HepG2 (cell line): ENCODE data around the gene GRAMD1A. TPM values are rescaled to one million over a fixed set of nuclear protein-coding genes. Genes with fewer than 3 reads are reported as not detected.

Source experiments
- AGO1 ChIP-seq: fragments of 200-400 bp; formaldehyde crosslinking; IDR thresholded peaks from 2 replicates; pipeline ENCODE4 v1.6.1; 2017; ENCODE audit warnings: mild to moderate bottlenecking, low read depth, low read length, moderate library complexity; ENCODE audit not compliant: poor library complexity, severe bottlenecking
- CBX5 ChIP-seq: sonication (generic); formaldehyde crosslinking; IDR thresholded peaks from 2 replicates; pipeline ENCODE4 v1.4.0; 2020; ENCODE audit warnings: missing genetic modification reagents, borderline replicate concordance
- DR1 ChIP-seq: sonication (generic); formaldehyde crosslinking; IDR thresholded peaks from 2 replicates; pipeline ENCODE4 v1.8.0; 2021; ENCODE audit warnings: mild to moderate bottlenecking, missing genetic modification reagents, inconsistent platforms
- EHMT2 ChIP-seq: fragments of 200-600 bp; sonication (generic); IDR thresholded peaks from 2 replicates; pipeline ENCODE4 v1.7.0; 2017; ENCODE audit warnings: antibody characterized with exemption, low read depth, low read length, borderline replicate concordance
- FOXK1 ChIP-seq: sonication (generic); formaldehyde crosslinking; IDR thresholded peaks from 2 replicates; pipeline ENCODE4 v1.4.0; 2020; ENCODE audit warnings: low read depth, missing genetic modification reagents, borderline replicate concordance
- GPN1 ChIP-seq: sonication (generic); formaldehyde crosslinking; IDR thresholded peaks from 2 replicates; pipeline ENCODE4 v1.5.1; 2020; ENCODE audit warnings: missing genetic modification reagents, borderline replicate concordance
- IKZF1 ChIP-seq: fragments of 450-650 bp; IDR thresholded peaks from 2 replicates; pipeline ENCODE4 v1.7.1; 2016
- KLF12 ChIP-seq: sonication (generic); formaldehyde crosslinking; IDR thresholded peaks from 2 replicates; pipeline ENCODE4 v1.4.0; 2020; ENCODE audit warnings: missing genetic modification reagents, borderline replicate concordance
- MEF2D ChIP-seq: sonication (generic); formaldehyde crosslinking; IDR thresholded peaks from 2 replicates; pipeline ENCODE4 v1.5.1; 2020; ENCODE audit warnings: mild to moderate bottlenecking, missing genetic modification reagents
- MIER2 ChIP-seq: IDR thresholded peaks from 2 replicates; pipeline ENCODE4 v1.6.1; 2016; ENCODE audit warnings: missing biosample characterization, missing genetic modification reagents
- NCOA2 ChIP-seq: sonication (generic); formaldehyde crosslinking; IDR thresholded peaks from 2 replicates; pipeline ENCODE4 v1.8.0; 2022; ENCODE audit warnings: inconsistent platforms
- NFYC ChIP-seq: IDR thresholded peaks from 2 replicates; pipeline ENCODE4 v1.6.1; 2016; ENCODE audit warnings: missing genetic modification reagents, missing compliant biosample characterization
- ZNF121 ChIP-seq: sonication (generic); formaldehyde crosslinking; IDR thresholded peaks from 2 replicates; pipeline ENCODE4 v1.5.0; 2020; ENCODE audit warnings: mild to moderate bottlenecking, missing genetic modification reagents
- ZNF138 ChIP-seq: sonication (generic); formaldehyde crosslinking; IDR thresholded peaks from 2 replicates; pipeline ENCODE4 v1.5.0; 2020; ENCODE audit warnings: mild to moderate bottlenecking, low read depth, missing genetic modification reagents
- ZNF180 ChIP-seq: sonication (generic); formaldehyde crosslinking; IDR thresholded peaks from 2 replicates; pipeline ENCODE4 v1.4.0; 2020; ENCODE audit warnings: low read depth, missing genetic modification reagents, borderline replicate concordance
- ZNF264 ChIP-seq: sonication (generic); formaldehyde crosslinking; IDR thresholded peaks from 2 replicates; pipeline ENCODE4 v1.4.0; 2020; ENCODE audit warnings: missing genetic modification reagents
- ZNF430 ChIP-seq: sonication (generic); formaldehyde crosslinking; IDR thresholded peaks from 2 replicates; pipeline ENCODE4 v1.9.0; 2021; ENCODE audit warnings: mild to moderate bottlenecking, missing genetic modification reagents
- ZNF629 ChIP-seq: sonication (generic); formaldehyde crosslinking; conservative IDR thresholded peaks from 2 replicates; pipeline ENCODE4 v1.5.0; 2020; ENCODE audit warnings: missing genetic modification reagents
- ZNF850 ChIP-seq: sonication (generic); formaldehyde crosslinking; conservative IDR thresholded peaks from 2 replicates; pipeline ENCODE4 v1.9.0; 2021; ENCODE audit warnings: mild to moderate bottlenecking, missing genetic modification reagents
- polyA plus RNA-seq, 8 experiments: library from polyadenylated mRNA; depleted of rRNA in 3 of 8; stranded (reverse) in 7 of 8; unstranded in 1 of 8; fragments of >200 nt; fragmentation: Illumina TruSeq in 4 of 8; extraction: Trizol in 4 of 8; gene quantifications; 2 replicates each; pipeline versions ENCODE4 v1.2.1 to v1.2.3, GENCODE V29; 2011 to 2016; ENCODE audit warnings: low read depth in 4 of 8, missing spikeins in 1 of 8, mixed read lengths in 1 of 8; ENCODE audit not compliant: insufficient read depth in 1 of 8
- total RNA-seq, 5 experiments: library from RNA; depleted of rRNA; stranded (reverse); fragments of >200 nt; fragmentation: Illumina TruSeq; extraction: Trizol; gene quantifications; 2 replicates each; pipeline ENCODE4 v1.2.3, GENCODE V29; 2016; ENCODE audit warnings: low read depth in 1 of 5
- TF ChIP-seq, protein P1 (sequence below): sonication (generic); formaldehyde crosslinking; IDR thresholded peaks from 2 replicates; pipeline ENCODE4 v1.4.0; 2020; ENCODE audit warnings: missing genetic modification reagents; ENCODE audit errors: not compliant biosample characterization
- TF ChIP-seq, protein P2 (sequence below): sonication (generic); formaldehyde crosslinking; IDR thresholded peaks from 2 replicates; pipeline ENCODE4 v1.4.0; 2020; ENCODE audit warnings: missing genetic modification reagents
- TF ChIP-seq, protein P3 (sequence below): sonication (generic); formaldehyde crosslinking; IDR thresholded peaks from 2 replicates; pipeline ENCODE4 v1.5.0; 2020; ENCODE audit warnings: mild to moderate bottlenecking, missing genetic modification reagents
- TF ChIP-seq, protein P4 (sequence below): sonication (generic); formaldehyde crosslinking; IDR thresholded peaks from 2 replicates; pipeline ENCODE4 v1.5.0; 2020; ENCODE audit warnings: mild to moderate bottlenecking, missing genetic modification reagents

GRAMD1A gene
- total and polyA plus RNA-seq, 2 of the 13 experiments (the other 11 are each of a cell fraction or from before 2014, with no cell fraction given) = 14.7 to 181 TPM

DNA sequence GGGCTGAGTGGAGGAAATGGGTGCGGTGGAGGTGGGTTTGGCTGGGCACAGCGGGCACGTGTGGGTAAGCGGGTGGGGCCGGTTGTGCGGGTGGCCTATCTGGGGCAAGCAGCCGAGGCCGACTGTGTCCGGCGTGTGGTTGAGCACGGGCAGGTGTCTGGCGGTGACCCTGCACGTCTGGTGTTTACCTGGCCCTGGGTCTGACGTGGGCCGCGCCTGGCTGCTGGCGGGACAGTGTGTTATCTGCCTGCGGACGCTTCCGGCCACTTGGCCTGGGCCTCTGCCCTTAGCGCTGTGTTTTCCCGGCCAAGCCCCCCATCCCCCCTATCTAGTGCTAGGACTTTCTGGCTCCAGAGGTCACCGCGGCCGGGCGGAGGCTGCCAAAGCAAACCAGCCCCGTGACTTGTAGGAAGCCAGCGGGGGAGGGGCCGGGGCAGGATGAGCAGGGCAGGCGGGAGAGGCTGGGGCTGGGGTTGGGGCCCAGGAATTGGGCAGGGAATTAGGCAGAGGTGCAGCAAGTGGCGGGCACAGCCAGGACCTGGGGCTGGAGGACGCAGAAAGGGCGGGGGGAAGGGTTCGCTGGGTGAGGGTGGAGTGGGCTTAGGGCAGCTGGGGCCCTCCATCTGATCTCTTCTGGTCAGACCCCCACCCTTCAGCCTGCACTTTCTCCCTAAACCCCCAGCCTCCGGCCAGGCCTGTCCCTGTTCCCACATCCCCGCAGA, 40.9 kb downstream of the GRAMD1A start (continued):
- TF ChIP-seq AGO1 (peak; percentile 60), MIER2 (CRISPR knock-in tag) (no peak; the same call in 1 of the 2 replicates), NCOA2 (peak; percentile 92), CBX5 (CRISPR knock-in tag) (peak; percentile 35; the same call in 1 of the 2 replicates), IKZF1 (no peak), NFYC (0 out of 2 replicates have a peak, but pooled peaks have one; percentile 25), ZNF121 (CRISPR knock-in tag) (peak; percentile 88), ZNF430 (CRISPR knock-in tag) (peak; percentile 52; the same call in 1 of the 2 replicates), ZNF138 (peak; percentile 88; the same call in 1 of the 2 replicates), GPN1 (CRISPR knock-in tag) (no peak), ZNF264 (peak; percentile 59; the same call in 1 of the 2 replicates), KLF12 (CRISPR knock-in tag) (no peak), DR1 (CRISPR knock-in tag) (peak; percentile 93), ZNF180 (CRISPR knock-in tag) (no peak), ZNF850 (CRISPR knock-in tag) (no peak; the same call in 1 of the 2 replicates), MEF2D (CRISPR knock-in tag) (peak; percentile 94), EHMT2 (no peak), FOXK1 (CRISPR knock-in tag) (peak; percentile 91), ZNF629 (CRISPR knock-in tag) (peak; percentile 66)
- TF ChIP-seq, protein P1, sequence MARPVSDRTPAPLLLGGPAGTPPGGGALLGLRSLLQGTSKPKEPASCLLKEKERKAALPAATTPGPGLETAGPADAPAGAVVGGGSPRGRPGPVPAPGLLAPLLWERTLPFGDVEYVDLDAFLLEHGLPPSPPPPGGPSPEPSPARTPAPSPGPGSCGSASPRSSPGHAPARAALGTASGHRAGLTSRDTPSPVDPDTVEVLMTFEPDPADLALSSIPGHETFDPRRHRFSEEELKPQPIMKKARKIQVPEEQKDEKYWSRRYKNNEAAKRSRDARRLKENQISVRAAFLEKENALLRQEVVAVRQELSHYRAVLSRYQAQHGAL (CRISPR knock-in tag) = peak; percentile 49
- TF ChIP-seq, protein P2, sequence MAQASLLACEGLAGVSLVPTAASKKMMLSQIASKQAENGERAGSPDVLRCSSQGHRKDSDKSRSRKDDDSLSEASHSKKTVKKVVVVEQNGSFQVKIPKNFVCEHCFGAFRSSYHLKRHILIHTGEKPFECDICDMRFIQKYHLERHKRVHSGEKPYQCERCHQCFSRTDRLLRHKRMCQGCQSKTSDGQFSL (CRISPR knock-in tag) = peak; percentile 20; the same call in 1 of the 2 replicates
- TF ChIP-seq, protein P3, sequence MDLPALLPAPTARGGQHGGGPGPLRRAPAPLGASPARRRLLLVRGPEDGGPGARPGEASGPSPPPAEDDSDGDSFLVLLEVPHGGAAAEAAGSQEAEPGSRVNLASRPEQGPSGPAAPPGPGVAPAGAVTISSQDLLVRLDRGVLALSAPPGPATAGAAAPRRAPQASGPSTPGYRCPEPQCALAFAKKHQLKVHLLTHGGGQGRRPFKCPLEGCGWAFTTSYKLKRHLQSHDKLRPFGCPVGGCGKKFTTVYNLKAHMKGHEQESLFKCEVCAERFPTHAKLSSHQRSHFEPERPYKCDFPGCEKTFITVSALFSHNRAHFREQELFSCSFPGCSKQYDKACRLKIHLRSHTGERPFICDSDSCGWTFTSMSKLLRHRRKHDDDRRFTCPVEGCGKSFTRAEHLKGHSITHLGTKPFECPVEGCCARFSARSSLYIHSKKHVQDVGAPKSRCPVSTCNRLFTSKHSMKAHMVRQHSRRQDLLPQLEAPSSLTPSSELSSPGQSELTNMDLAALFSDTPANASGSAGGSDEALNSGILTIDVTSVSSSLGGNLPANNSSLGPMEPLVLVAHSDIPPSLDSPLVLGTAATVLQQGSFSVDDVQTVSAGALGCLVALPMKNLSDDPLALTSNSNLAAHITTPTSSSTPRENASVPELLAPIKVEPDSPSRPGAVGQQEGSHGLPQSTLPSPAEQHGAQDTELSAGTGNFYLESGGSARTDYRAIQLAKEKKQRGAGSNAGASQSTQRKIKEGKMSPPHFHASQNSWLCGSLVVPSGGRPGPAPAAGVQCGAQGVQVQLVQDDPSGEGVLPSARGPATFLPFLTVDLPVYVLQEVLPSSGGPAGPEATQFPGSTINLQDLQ (CRISPR knock-in tag) = peak; percentile 19; the same call in 1 of the 2 replicates
- TF ChIP-seq, protein P4, sequence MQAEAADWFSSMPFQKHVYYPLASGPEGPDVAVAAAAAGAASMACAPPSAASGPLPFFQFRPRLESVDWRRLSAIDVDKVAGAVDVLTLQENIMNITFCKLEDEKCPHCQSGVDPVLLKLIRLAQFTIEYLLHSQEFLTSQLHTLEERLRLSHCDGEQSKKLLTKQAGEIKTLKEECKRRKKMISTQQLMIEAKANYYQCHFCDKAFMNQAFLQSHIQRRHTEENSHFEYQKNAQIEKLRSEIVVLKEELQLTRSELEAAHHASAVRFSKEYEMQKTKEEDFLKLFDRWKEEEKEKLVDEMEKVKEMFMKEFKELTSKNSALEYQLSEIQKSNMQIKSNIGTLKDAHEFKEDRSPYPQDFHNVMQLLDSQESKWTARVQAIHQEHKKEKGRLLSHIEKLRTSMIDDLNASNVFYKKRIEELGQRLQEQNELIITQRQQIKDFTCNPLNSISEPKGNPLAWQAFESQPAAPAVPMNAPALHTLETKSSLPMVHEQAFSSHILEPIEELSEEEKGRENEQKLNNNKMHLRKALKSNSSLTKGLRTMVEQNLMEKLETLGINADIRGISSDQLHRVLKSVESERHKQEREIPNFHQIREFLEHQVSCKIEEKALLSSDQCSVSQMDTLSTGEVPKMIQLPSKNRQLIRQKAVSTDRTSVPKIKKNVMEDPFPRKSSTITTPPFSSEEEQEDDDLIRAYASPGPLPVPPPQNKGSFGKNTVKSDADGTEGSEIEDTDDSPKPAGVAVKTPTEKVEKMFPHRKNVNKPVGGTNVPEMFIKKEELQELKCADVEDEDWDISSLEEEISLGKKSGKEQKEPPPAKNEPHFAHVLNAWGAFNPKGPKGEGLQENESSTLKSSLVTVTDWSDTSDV = 0 out of 2 replicates have a peak, but pooled peaks have one; percentile 1
